H1 (cell line): ENCODE data around the gene CENPI. TPM values are rescaled to one million over a fixed set of nuclear protein-coding genes. Genes with fewer than 3 reads are reported as not detected.

Source experiments
- CTCF ChIA-PET: fragments of 300-600 bp; sonication (Branson Sonifier 250); formaldehyde crosslinking; loops from one replicate; lab custom pipeline; 2021; ENCODE audit not compliant: partially characterized antibody; lab: Charles Lee
- POLR2A ChIA-PET: fragments of 300-600 bp; sonication (Branson Sonifier 250); formaldehyde crosslinking; loops from one replicate; lab custom pipeline; 2021; ENCODE audit warnings: inconsistent platforms; ENCODE audit not compliant: partially characterized antibody; lab: Charles Lee
- DNase-seq, 2 experiments: peaks; one replicate each; pipeline versions ENCODE4 v3.0.0 to v3.0.0-alpha.2; 2010 to 2022; ENCODE audit warnings: low spot score in 2 of 2, low read depth in 1 of 2, mixed read lengths in 1 of 2
- FAIRE-seq: peaks from 2 replicates; lab custom pipeline; 2011; peaks lifted over from hg19 to GRCh38; lab: Jason Lieb, UNC
- H2AFZ ChIP-seq: 2 replicates; pipeline ENCODE4 v1.8.1; 2012; ENCODE audit warnings: low read length, inconsistent platforms
- H2AK5ac ChIP-seq: 2 replicates; pipeline ENCODE4 v1.6.1; 2013; ENCODE audit warnings: low read depth, low read length
- H2BK120ac ChIP-seq: replicated peaks from 2 replicates; pipeline ENCODE3; 2013; ENCODE audit warnings: low read depth, low read length, inconsistent platforms
- H2BK12ac ChIP-seq: 2 replicates; pipeline ENCODE4 v1.6.1; 2013; ENCODE audit warnings: low read depth, low read length
- H2BK15ac ChIP-seq: 2 replicates; pipeline ENCODE4 v1.6.1; 2013; ENCODE audit warnings: low read length
- H2BK20ac ChIP-seq: 2 replicates; pipeline ENCODE4 v1.6.1; 2013; ENCODE audit warnings: low read length
- H2BK5ac ChIP-seq: 2 replicates; pipeline ENCODE4 v1.6.1; 2013; ENCODE audit warnings: low read depth, low read length
- H3K14ac ChIP-seq: 2 replicates; pipeline ENCODE4 v1.6.1; 2013; ENCODE audit warnings: inconsistent platforms; ENCODE audit not compliant: insufficient read length
- H3K18ac ChIP-seq: 2 replicates; pipeline ENCODE4 v1.6.1; 2013; ENCODE audit warnings: low read length; ENCODE audit errors: extremely low read depth
- H3K23ac ChIP-seq: 2 replicates; pipeline ENCODE4 v1.6.1; 2013; ENCODE audit warnings: inconsistent platforms; ENCODE audit not compliant: insufficient read length
- H3K23me2 ChIP-seq: 2 replicates; pipeline ENCODE4 v1.6.1; 2013; ENCODE audit warnings: low read depth, low read length
- H3K27ac ChIP-seq: 2 replicates; pipeline ENCODE4 v1.6.1; 2011; ENCODE audit warnings: low read depth, low read length, inconsistent platforms
- H3K27me3 ChIP-seq, 4 experiments: replicated peaks in 1 of 4; 1 replicate in 1 of 4; 2 replicates in 3 of 4; pipeline versions ENCODE4 v1.6.1 to v1.8.1; 2011 to 2013; ENCODE audit warnings: low read length in 3 of 4, mild to moderate bottlenecking in 3 of 4, inconsistent platforms in 2 of 4, mixed read lengths in 2 of 4, moderate library complexity in 1 of 4; ENCODE audit not compliant: control insufficient read depth in 3 of 4, insufficient read depth in 3 of 4; ENCODE audit errors: extremely low read depth in 1 of 4
- H3K36me3 ChIP-seq, 4 experiments: 2 replicates each; pipeline versions ENCODE4 v1.6.1 to v1.8.1; 2011 to 2013; ENCODE audit warnings: mild to moderate bottlenecking in 4 of 4, low read length in 3 of 4, moderate library complexity in 2 of 4, control low read depth in 1 of 4, inconsistent platforms in 1 of 4; ENCODE audit not compliant: insufficient read depth in 4 of 4, control insufficient read depth in 2 of 4
- H3K4ac ChIP-seq: replicated peaks from 2 replicates; pipeline ENCODE3; 2013; ENCODE audit warnings: low read length, low read depth, mixed read lengths, inconsistent platforms; ENCODE audit not compliant: insufficient read length
- H3K4me1 ChIP-seq, 4 experiments: replicated peaks in 1 of 4; 1 replicate in 1 of 4; 2 replicates in 3 of 4; pipeline versions ENCODE4 v1.6.1 to v1.8.1; 2011 to 2013; ENCODE audit warnings: low read length in 3 of 4, inconsistent platforms in 2 of 4, mixed read lengths in 1 of 4; ENCODE audit not compliant: insufficient read depth in 4 of 4, control insufficient read depth in 3 of 4
- H3K4me2 ChIP-seq, 2 experiments: 2 replicates each; pipeline versions ENCODE4 v1.6.1 to v1.8.1; 2011 to 2013; ENCODE audit warnings: low read depth in 2 of 2, low read length in 2 of 2, control low read depth in 1 of 2, inconsistent platforms in 1 of 2, mild to moderate bottlenecking in 1 of 2; ENCODE audit not compliant: insufficient read depth in 1 of 2
- H3K4me3 ChIP-seq, 4 experiments: fragments of 200-600, 300-600 bp in 1 of 4; sonication (generic), shearing (Covaris generic), sonication (Bioruptor Twin) in 1 of 4; 2 replicates each; pipeline versions ENCODE4 v1.5.1 to v1.8.1; 2011 to 2016; ENCODE audit warnings: low read length in 4 of 4, low read depth in 3 of 4, control low read depth in 2 of 4, inconsistent platforms in 2 of 4, mild to moderate bottlenecking in 2 of 4, mixed read lengths in 1 of 4, moderate library complexity in 1 of 4; ENCODE audit not compliant: insufficient read depth in 2 of 4; ENCODE audit errors: extremely low read depth in 1 of 4
- H3K56ac ChIP-seq: replicated peaks from 2 replicates; pipeline ENCODE3; 2013; ENCODE audit warnings: low read depth, mild to moderate bottlenecking, mixed read lengths, low read length, inconsistent platforms; ENCODE audit not compliant: insufficient read length
- H3K79me1 ChIP-seq: 2 replicates; pipeline ENCODE4 v1.6.1; 2013; ENCODE audit warnings: low read depth, low read length, control low read depth
- H3K79me2 ChIP-seq, 2 experiments: 2 replicates each; pipeline versions ENCODE4 v1.6.1 to v1.8.1; 2012 to 2013; ENCODE audit warnings: low read length in 2 of 2, mild to moderate bottlenecking in 2 of 2, inconsistent platforms in 1 of 2; ENCODE audit not compliant: insufficient read depth in 2 of 2, control insufficient read depth in 1 of 2
- H3K9ac ChIP-seq, 4 experiments: replicated peaks in 1 of 4; 1 replicate in 1 of 4; 2 replicates in 3 of 4; pipeline versions ENCODE4 v1.6.1 to v1.8.1; 2011 to 2013; ENCODE audit warnings: low read depth in 3 of 4, low read length in 3 of 4, control low read depth in 2 of 4, mild to moderate bottlenecking in 2 of 4, moderate library complexity in 2 of 4, inconsistent platforms in 1 of 4; ENCODE audit errors: extremely low read depth in 1 of 4
- H3K9me3 ChIP-seq, 2 experiments: 2 replicates each; pipeline versions ENCODE4 v1.6.1 to v1.8.1; 2012 to 2013; ENCODE audit warnings: mild to moderate bottlenecking in 2 of 2, moderate library complexity in 2 of 2, control low read depth in 1 of 2, inconsistent platforms in 1 of 2, low read depth in 1 of 2, low read length in 1 of 2, mixed read lengths in 1 of 2; ENCODE audit not compliant: insufficient read depth in 2 of 2
- H4K20me1 ChIP-seq, 2 experiments: replicated peaks in 1 of 2; 2 replicates each; pipeline versions ENCODE3 to v1.8.1; 2011 to 2013; ENCODE audit warnings: inconsistent platforms in 2 of 2, low read length in 2 of 2, mild to moderate bottlenecking in 1 of 2; ENCODE audit not compliant: insufficient read depth in 2 of 2, control insufficient read depth in 1 of 2
- H4K5ac ChIP-seq: 2 replicates; pipeline ENCODE4 v1.6.1; 2013; ENCODE audit warnings: low read length, low read depth, mixed read lengths, inconsistent platforms; ENCODE audit not compliant: insufficient read length
- H4K8ac ChIP-seq: 2 replicates; pipeline ENCODE4 v1.8.0; 2013; ENCODE audit warnings: mild to moderate bottlenecking, moderate library complexity, low read length, inconsistent platforms; ENCODE audit not compliant: insufficient read depth; ENCODE audit errors: extremely low read depth
- H4K91ac ChIP-seq: replicated peaks from 2 replicates; pipeline ENCODE3; 2013; ENCODE audit warnings: low read length, mixed read lengths, inconsistent platforms; ENCODE audit not compliant: insufficient read length
- ASH2L ChIP-seq: fragments of 200-600, 300-600 bp; sonication (generic); IDR thresholded peaks from one replicate; pipeline ENCODE4 v1.7.1; 2017; ENCODE audit warnings: low read length
- BACH1 ChIP-seq: IDR thresholded peaks from 2 replicates; pipeline ENCODE4 v1.6.1; 2012; ENCODE audit warnings: low read length, improper control_type of control experiment
- E2F6 ChIP-seq: IDR thresholded peaks from 2 replicates; pipeline ENCODE4 v1.6.1; 2012; ENCODE audit warnings: inconsistent platforms
- EGR1 ChIP-seq: IDR thresholded peaks from 2 replicates; pipeline ENCODE4 v1.6.1; 2011; ENCODE audit warnings: low read depth, low read length, borderline replicate concordance
- JUN ChIP-seq: IDR thresholded peaks from 2 replicates; pipeline ENCODE4 v1.6.1; 2011; ENCODE audit warnings: low read depth, mild to moderate bottlenecking, improper control_type of control experiment, low read length
- KDM5A ChIP-seq: fragments of 200-600 bp; IDR thresholded peaks from 2 replicates; pipeline ENCODE4 v1.7.1; 2012; ENCODE audit warnings: mild to moderate bottlenecking, low read length, inconsistent platforms, mixed read lengths
- MAX ChIP-seq: IDR thresholded peaks from 2 replicates; pipeline ENCODE4 v1.6.1; 2012; ENCODE audit warnings: inconsistent platforms
- PHF8 ChIP-seq: fragments of 200-600 bp; sonication (generic); conservative IDR thresholded peaks from 2 replicates; pipeline ENCODE4 v1.7.1; 2012; ENCODE audit warnings: low read depth, mild to moderate bottlenecking, inconsistent platforms, low read length, moderate library complexity
- POLR2A ChIP-seq, 2 experiments: IDR thresholded peaks; 1 replicate in 1 of 2; 2 replicates in 1 of 2; pipeline ENCODE4 v1.6.1; 2011; ENCODE audit warnings: low read depth in 2 of 2, low read length in 2 of 2, mild to moderate bottlenecking in 2 of 2; ENCODE audit errors: control extremely low read depth in 1 of 2
- POLR2AphosphoS5 ChIP-seq: IDR thresholded peaks from 2 replicates; pipeline ENCODE4 v1.6.1; 2011; ENCODE audit warnings: low read depth, low read length
- SIN3A ChIP-seq, 2 experiments: IDR thresholded peaks in 1 of 2; conservative IDR thresholded peaks in 1 of 2; 2 replicates each; pipeline ENCODE4 v1.6.1; 2011 to 2012; ENCODE audit warnings: low read length in 2 of 2, improper control_type of control experiment in 1 of 2, low read depth in 1 of 2, mild to moderate bottlenecking in 1 of 2
- TBP ChIP-seq: IDR thresholded peaks from 2 replicates; pipeline ENCODE4 v1.6.1; 2011; ENCODE audit warnings: low read depth, low read length, improper control_type of control experiment
- WGBS, 2 experiments: shearing (Covaris generic) in 1 of 2; methylation state at CpG; one replicate each; pipeline versions ENCODE4 v1.1.6 to v1.1.7; 2013 to 2015; ENCODE audit warnings: low lambda C conversion rate in 2 of 2, mixed read lengths in 2 of 2, inconsistent platforms in 1 of 2, low coverage in 1 of 2, missing lambda C conversion rate in 1 of 2; ENCODE audit not compliant: insufficient replicate concordance in 2 of 2, insufficient coverage in 1 of 2, insufficient read length in 1 of 2; ENCODE audit errors: extremely low coverage in 1 of 2, missing lambda C conversion rate in 1 of 2; 5-methylcytosine and 5-hydroxymethylcytosine counted together
- polyA plus RNA-seq, 7 experiments: library from polyadenylated mRNA; depleted of rRNA in 3 of 7; stranded (reverse) in 5 of 7; unstranded in 2 of 7; fragments of >200 nt in 5 of 7; fragments of 200-250 nt in 2 of 7; gene quantifications; 1 replicate in 5 of 7; 2 replicates in 1 of 7; 4 replicates in 1 of 7; pipeline versions ENCODE4 v1.2.1 to v1.2.3, GENCODE V29; 2011 to 2013; ENCODE audit warnings: missing spikeins in 2 of 7, mixed read lengths in 2 of 7
- total RNA-seq: library from RNA; stranded (reverse); fragmentation: NEBNext Ultra II Directional; extraction: Animal tissue kit (Norgen Biotek cat#: 25700); gene quantifications from 2 replicates; pipeline ENCODE4 v1.2.1, GENCODE V29; 2021

CENPI gene
- total and polyA plus RNA-seq, 2 of the 8 experiments (the other 6 are each of a cell fraction or from before 2014, with no cell fraction given) = 7.2 to 22.5 TPM

GRCh38 chrX:101051549-101052302 lies 46.3 kb upstream of the CENPI start, which contains the start of gene TRMT2B:
TRMT2B (minus strand) TSS chrX:101052111; CDS start chrX:101042289, 9,822 bp downstream.
- FAIRE-seq = peak; percentile 19
- TF ChIP-seq POLR2A (IDR thresholded peaks at IDR 0.05; ENCODE audit: control extremely low read depth in 1 of 2, low read depth in 2 of 2, low read length in 2 of 2) = peak in 1 of 2 experiments; percentile 71; a peak in 1 of 3 replicates
- TF ChIP-seq PHF8 = 0 out of 2 replicates have a peak, but pooled peaks have one; percentile 36
- peak; percentile 22; the same call in 1 of the 2 replicates for TF ChIP-seq BACH1
- peak; percentile 43; the same call in 1 of the 2 replicates for TF ChIP-seq POLR2AphosphoS5
- TF ChIP-seq JUN = no peak
- TF ChIP-seq E2F6 = 0 out of 2 replicates have a peak, but pooled peaks have one; percentile 60
- peak; percentile 53 for TF ChIP-seq ASH2L
- TF ChIP-seq TBP = 0 out of 2 replicates have a peak, but pooled peaks have one; percentile 30
- TF ChIP-seq MAX = peak; percentile 53; the same call in 1 of the 2 replicates
- 0 out of 4 replicates have a peak, but pooled peaks of 1 of the 2 experiments have one; percentile 43 for TF ChIP-seq SIN3A (conservative IDR thresholded peaks at IDR 0.05 in 1 of 2, IDR thresholded peaks at IDR 0.05 in 1 of 2; ENCODE audit: low read depth in 1 of 2, low read length in 2 of 2)
- no peak for TF ChIP-seq EGR1
- TF ChIP-seq KDM5A = no peak

More at GRCh38 chrX:101051549-101052302, 46.3 kb upstream of the CENPI start, which contains the start of gene TRMT2B:
- ChIA-PET POLR2A (no interaction called here), CTCF (no interaction called here)
- Histone ChIP-seq H2AK5ac (no peak within 1 kb of the TSS), H3K27ac (no peak within 1 kb of the TSS; the same call in 1 of the 2 replicates), H4K20me1 (no peaks in the 10 kb centered on the region), H2BK12ac (no peak within 1 kb of the TSS), H3K4me1 (no peaks in the 10 kb centered on the region; a peak in 2 of 7 replicates), H3K9me3 (no peaks in the 10 kb centered on the region), H3K4ac (no peak within 1 kb of the TSS), H3K79me2 (no peaks in the 10 kb centered on the region), H3K23me2 (peaks cover 2% of the 10 kb centered on the region; the same call in 1 of the 2 replicates), H3K18ac (no peak within 1 kb of the TSS), H2AFZ (peak within 1 kb of the TSS; percentile 92), H3K23ac (no peak within 1 kb of the TSS), H2BK120ac (no peak within 1 kb of the TSS), H3K27me3 (no peaks in the 10 kb centered on the region), H3K4me3 (peak within 1 kb of the TSS; percentile 59 to 86 (median 64)), H2BK5ac (no peak within 1 kb of the TSS), H2BK20ac (no peak within 1 kb of the TSS), H4K8ac (no peak within 1 kb of the TSS), H3K14ac (no peak within 1 kb of the TSS), H4K5ac (peak within 1 kb of the TSS; percentile 32), H3K9ac (peak within 1 kb of the TSS; percentile 10 to 78 (median 62)), H3K4me2 (peak within 1 kb of the TSS; percentile 78 to 91), H3K36me3 (no peaks in the 10 kb centered on the region), H3K56ac (no peak within 1 kb of the TSS), H4K91ac (no peak within 1 kb of the TSS), H3K79me1 (no peaks in the 10 kb centered on the region), H2BK15ac (no peak within 1 kb of the TSS)
- DNase-seq = peak; percentile 36 to 66
- WGBS, 2 experiments = 1% methylated on average over 23 of the region's 43 CpGs; no CpG with 5 or more reads in 1 of the 2 experiments
